Activated T-cell treated with anti-CD3 and anti-CD28 coated beads, Interleukin-2, amount 50 U/mL, for 4 hours (primary cell): ENCODE results near the gene SLCO2B1. TPM values are rescaled to one million over a fixed set of nuclear protein-coding genes. Genes with fewer than 3 reads are reported as not detected.

Experiments
- ATAC-seq, 2 donors: fragments of 200-7000 bp; cut with Tn5 transposase; one replicate each; pipeline ENCODE4 v1.10.0; 2021
- DNase-seq: peaks from one replicate; pipeline ENCODE4 v3.0.0-alpha.2; 2020
- H3K27me3 Mint-ChIP-seq: one replicate; pipeline ENCODE4 v1.8.0; 2021; ENCODE audit warnings: low read depth, mixed read lengths
- H3K36me3 Mint-ChIP-seq: one replicate; pipeline ENCODE4 v1.8.0; 2022; ENCODE audit warnings: mixed read lengths; ENCODE audit not compliant: insufficient read depth
- H3K4me1 Mint-ChIP-seq: one replicate; pipeline ENCODE4 v1.8.0; 2021; ENCODE audit warnings: low read depth, mixed read lengths
- H3K4me3 Mint-ChIP-seq: one replicate; pipeline ENCODE4 v1.8.0; 2021; ENCODE audit warnings: mild to moderate bottlenecking, moderate library complexity, mixed read lengths
- H3K9me3 Mint-ChIP-seq: one replicate; pipeline ENCODE4 v1.8.0; 2021; ENCODE audit warnings: mixed read lengths
- total RNA-seq, 3 donors: library from RNA; stranded (reverse); gene quantifications; one replicate each; pipeline ENCODE4 v1.2.1, GENCODE V29; 2021

The SLCO2B1 gene
- total RNA-seq, 3 donors from 2014 or later: 0.18 to 0.30 (median 0.18) TPM

- Mint-ChIP-seq H3K27me3 (no peaks in the 10 kb centered on the region), H3K9me3 (peaks cover 5% of the 10 kb centered on the region), H3K4me3 (no peak overlapping the region), H3K4me1 (no peaks in the 10 kb centered on the region), H3K36me3 (no peaks in the 10 kb centered on the region)
- DNase-seq: no peak
- no peak for ATAC-seq
Observed at GRCh38 chr11:75162954-75163353, 12.0 kb downstream of the SLCO2B1 start.

- Mint-ChIP-seq H3K27me3 (no peaks in the 10 kb centered on the region), H3K4me1 (no peaks in the 10 kb centered on the region), H3K36me3 (no peaks in the 10 kb centered on the region), H3K9me3 (peaks cover 5% of the 10 kb centered on the region), H3K4me3 (no peak overlapping the region)
- ATAC-seq (no peak), DNase-seq (no peak)
Observed at GRCh38 chr11:75163921-75164849, 13.3 kb downstream of the SLCO2B1 start.

DNA sequence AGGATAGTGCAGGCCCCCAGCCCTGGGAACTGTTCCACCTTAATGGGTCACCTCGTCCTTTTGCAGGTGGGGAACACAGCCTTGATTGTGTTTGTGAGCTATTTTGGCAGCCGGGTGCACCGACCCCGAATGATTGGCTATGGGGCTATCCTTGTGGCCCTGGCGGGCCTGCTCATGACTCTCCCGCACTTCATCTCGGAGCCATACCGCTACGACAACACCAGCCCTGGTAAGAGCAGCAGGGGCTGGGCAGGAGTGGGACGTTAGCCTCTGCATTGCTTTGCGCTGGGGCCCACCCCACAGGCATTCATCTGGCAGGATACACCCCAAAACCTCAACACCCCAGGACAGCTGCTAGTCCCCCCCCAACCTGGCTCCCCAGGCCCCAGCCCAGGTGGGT, 14.8 kb downstream of the SLCO2B1 start:
- no peak for ATAC-seq
- H3K27me3 Mint-ChIP-seq: no peaks in the 10 kb centered on the region

GRCh38 chr11:75166791-75167190, 15.9 kb downstream of the SLCO2B1 start:
- DNase-seq (no peak), ATAC-seq (no peak)
- Mint-ChIP-seq H3K27me3 (no peaks in the 10 kb centered on the region), H3K9me3 (no peaks in the 10 kb centered on the region), H3K36me3 (no peaks in the 10 kb centered on the region), H3K4me3 (no peak overlapping the region), H3K4me1 (no peaks in the 10 kb centered on the region)

More for the DNA sequence above, 14.8 kb downstream of the SLCO2B1 start:
- Mint-ChIP-seq H3K4me1 (no peaks in the 10 kb centered on the region), H3K9me3 (peaks cover 5% of the 10 kb centered on the region), H3K4me3 (no peak overlapping the region), H3K36me3 (no peaks in the 10 kb centered on the region)
- DNase-seq: no peak

GRCh38 chr11:75167617-75168016, 16.7 kb downstream of the SLCO2B1 start:
- ATAC-seq: no peak
- Mint-ChIP-seq H3K9me3 (no peaks in the 10 kb centered on the region), H3K4me3 (no peak overlapping the region)

DNA sequence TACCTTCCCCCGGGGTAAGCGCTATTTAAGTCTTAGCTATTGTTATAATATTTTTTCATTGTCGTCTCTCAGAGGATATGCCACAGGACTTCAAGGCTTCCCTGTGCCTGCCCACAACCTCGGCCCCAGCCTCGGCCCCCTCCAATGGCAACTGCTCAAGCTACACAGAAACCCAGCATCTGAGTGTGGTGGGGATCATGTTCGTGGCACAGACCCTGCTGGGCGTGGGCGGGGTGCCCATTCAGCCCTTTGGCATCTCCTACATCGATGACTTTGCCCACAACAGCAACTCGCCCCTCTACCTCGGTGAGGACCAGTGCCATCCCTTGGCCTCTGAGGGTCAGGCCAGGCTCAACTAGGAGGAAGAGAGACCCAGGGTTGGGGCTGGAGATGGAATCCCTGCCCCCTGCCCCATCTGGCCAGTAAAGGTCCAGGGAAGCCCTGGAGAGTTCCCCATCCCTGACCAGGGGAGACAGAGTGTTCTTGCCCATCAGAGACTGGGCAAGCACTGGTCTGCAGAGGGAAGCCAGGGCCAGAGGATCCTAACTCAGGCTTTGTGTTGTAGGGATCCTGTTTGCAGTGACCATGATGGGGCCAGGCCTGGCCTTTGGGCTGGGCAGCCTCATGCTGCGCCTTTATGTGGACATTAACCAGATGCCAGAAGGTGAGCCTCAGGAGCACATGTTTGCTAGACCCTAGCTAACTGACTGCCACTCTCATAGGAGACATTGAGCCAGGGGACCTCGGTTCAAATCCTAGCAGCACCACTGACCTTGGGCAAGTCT, 18.4 kb downstream of the SLCO2B1 start:
- H3K36me3 Mint-ChIP-seq: no peaks in the 10 kb centered on the region
- H3K4me1 Mint-ChIP-seq: no peaks in the 10 kb centered on the region
- H3K9me3 Mint-ChIP-seq: no peaks in the 10 kb centered on the region
- no peak overlapping the region for H3K4me3 Mint-ChIP-seq
- no peak for ATAC-seq
- DNase-seq: no peak
- no peaks in the 10 kb centered on the region for H3K27me3 Mint-ChIP-seq

More at GRCh38 chr11:75167617-75168016, 16.7 kb downstream of the SLCO2B1 start:
- H3K27me3 Mint-ChIP-seq: no peaks in the 10 kb centered on the region
- no peak for DNase-seq
- H3K4me1 Mint-ChIP-seq: no peaks in the 10 kb centered on the region
- H3K36me3 Mint-ChIP-seq: no peaks in the 10 kb centered on the region

- Mint-ChIP-seq H3K36me3 (no peaks in the 10 kb centered on the region), H3K4me1 (peaks cover 10% of the 10 kb centered on the region), H3K27me3 (no peaks in the 10 kb centered on the region), H3K4me3 (no peak overlapping the region), H3K9me3 (no peaks in the 10 kb centered on the region)
- DNase-seq (no peak), ATAC-seq (no peak)
Observed at GRCh38 chr11:75170516-75171201, 19.8 kb downstream of the SLCO2B1 start.

DNA sequence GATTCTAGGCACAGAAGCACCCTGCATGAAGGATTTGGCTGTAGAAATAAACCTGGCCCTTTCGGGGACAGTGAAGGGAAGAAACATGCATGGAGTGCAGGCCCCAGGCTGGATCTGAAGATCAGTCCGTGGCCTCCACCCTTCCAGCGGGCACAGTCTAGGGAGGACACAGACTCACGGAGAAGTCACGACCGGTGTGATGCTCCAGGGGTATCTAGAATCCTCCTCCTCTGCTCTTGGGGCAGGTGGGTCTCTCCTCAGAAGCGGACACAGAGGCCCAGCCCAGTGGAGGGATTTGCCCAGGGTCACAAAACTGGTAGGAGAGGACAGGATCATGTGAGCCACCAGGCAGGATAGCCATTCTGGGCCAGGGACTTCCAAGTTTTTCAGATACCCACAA, 22.4 kb downstream of the SLCO2B1 start:
- Mint-ChIP-seq H3K4me3 (no peak overlapping the region), H3K27me3 (no peaks in the 10 kb centered on the region), H3K36me3 (no peaks in the 10 kb centered on the region), H3K4me1 (peaks cover 10% of the 10 kb centered on the region), H3K9me3 (no peaks in the 10 kb centered on the region)
- ATAC-seq (no peak), DNase-seq (no peak)

- ATAC-seq (peak in 1 of 2 donors; percentile 59), DNase-seq (no peak)
- no peaks in the 10 kb centered on the region for H3K27me3 Mint-ChIP-seq
- no peaks in the 10 kb centered on the region for H3K36me3 Mint-ChIP-seq
- peaks cover 10% of the 10 kb centered on the region for H3K4me1 Mint-ChIP-seq
- H3K4me3 Mint-ChIP-seq: no peak overlapping the region
- H3K9me3 Mint-ChIP-seq: no peaks in the 10 kb centered on the region
Observed at GRCh38 chr11:75174781-75175370, 24.0 kb downstream of the SLCO2B1 start.

DNA sequence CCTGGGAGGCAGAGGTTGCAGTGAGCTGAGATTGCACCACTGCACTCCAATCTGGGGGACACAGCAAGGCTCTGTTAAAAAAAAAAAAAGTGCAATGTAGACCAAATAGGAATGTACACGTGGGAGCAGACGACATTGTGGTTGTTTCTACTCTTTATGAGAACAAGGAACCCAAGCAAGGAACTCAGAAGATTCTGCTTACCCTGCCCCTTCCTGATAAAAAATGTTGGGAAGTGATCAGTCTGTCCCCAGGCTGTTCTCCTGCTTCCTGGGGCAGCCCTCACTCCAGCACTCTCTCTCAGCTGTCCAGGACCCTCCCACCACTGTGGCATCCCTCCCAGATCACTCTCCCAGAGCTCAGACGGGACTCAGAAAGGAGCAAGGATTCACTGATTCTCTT, 31.8 kb downstream of the SLCO2B1 start:
- Mint-ChIP-seq H3K9me3 (no peaks in the 10 kb centered on the region), H3K4me1 (no peaks in the 10 kb centered on the region), H3K36me3 (no peaks in the 10 kb centered on the region), H3K4me3 (no peak overlapping the region), H3K27me3 (peaks cover 12% of the 10 kb centered on the region)
- ATAC-seq (no peak), DNase-seq (no peak)

- no peak overlapping the region for H3K4me3 Mint-ChIP-seq
- DNase-seq (no peak), ATAC-seq (no peak)
- peaks cover 12% of the 10 kb centered on the region for H3K27me3 Mint-ChIP-seq
- H3K9me3 Mint-ChIP-seq: no peaks in the 10 kb centered on the region
- no peaks in the 10 kb centered on the region for H3K36me3 Mint-ChIP-seq
- no peaks in the 10 kb centered on the region for H3K4me1 Mint-ChIP-seq
Observed at GRCh38 chr11:75184051-75184450, 33.1 kb downstream of the SLCO2B1 start.

DNA sequence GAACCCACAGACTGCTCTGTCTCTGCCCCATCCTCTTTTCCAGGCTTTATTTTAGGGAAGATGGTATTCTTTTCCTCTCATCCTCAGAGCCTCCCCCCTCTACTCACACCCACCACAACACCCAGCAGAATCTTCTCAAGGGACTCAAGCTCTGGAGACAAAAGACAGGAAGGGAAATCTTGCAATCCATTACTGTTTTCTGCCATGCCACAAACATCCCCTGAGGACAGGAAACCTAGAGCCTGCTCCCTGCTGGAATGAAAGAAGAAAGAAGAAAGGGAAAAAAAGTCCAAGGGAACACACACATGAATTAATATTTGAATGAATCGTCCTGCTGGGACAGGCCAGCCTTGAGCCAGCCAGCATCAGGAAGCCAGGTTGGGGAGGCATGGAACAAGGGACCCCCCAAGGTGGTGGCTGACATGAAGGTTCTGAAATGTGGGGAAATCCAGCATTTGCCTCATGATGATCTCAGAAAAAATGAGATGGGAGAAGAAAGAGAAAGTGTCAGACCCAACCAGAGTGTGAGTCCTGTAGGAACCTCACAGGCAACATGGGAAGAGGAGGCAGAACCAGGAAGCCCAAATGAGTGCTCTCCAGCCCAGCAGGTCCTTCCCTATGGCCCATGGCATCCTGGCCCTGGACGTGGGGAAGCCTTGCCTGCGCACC, 34.0 kb downstream of the SLCO2B1 start:
- H3K4me3 Mint-ChIP-seq: no peak overlapping the region
- peaks cover 12% of the 10 kb centered on the region for H3K27me3 Mint-ChIP-seq
- ATAC-seq (no peak), DNase-seq (no peak)
- no peaks in the 10 kb centered on the region for H3K4me1 Mint-ChIP-seq
- H3K9me3 Mint-ChIP-seq: no peaks in the 10 kb centered on the region
- no peaks in the 10 kb centered on the region for H3K36me3 Mint-ChIP-seq

DNA sequence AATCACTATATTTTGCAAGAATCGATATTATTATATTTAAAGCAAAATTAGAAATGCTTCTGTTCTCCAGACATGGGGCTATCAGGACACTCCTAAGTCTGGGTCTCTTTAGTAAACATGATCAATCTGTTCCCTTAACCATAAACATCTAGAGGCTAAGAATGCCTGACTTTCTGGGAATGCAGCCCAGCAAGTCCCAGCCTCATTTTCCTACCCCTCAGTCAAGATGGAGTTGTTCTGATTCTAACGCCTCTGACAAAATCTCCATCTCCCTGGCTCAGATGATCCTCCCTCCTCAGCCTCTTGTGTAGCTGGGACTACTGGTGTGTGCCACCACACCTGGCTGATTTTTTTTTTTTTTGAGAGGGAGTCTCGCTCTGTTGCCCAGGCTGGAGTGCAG, 35.0 kb downstream of the SLCO2B1 start:
- Mint-ChIP-seq H3K9me3 (no peaks in the 10 kb centered on the region), H3K4me3 (no peak overlapping the region), H3K36me3 (no peaks in the 10 kb centered on the region), H3K4me1 (no peaks in the 10 kb centered on the region), H3K27me3 (peaks cover 9% of the 10 kb centered on the region)
- DNase-seq (no peak), ATAC-seq (no peak)
